ENCODE results near the gene MAN1C1. TPM values are rescaled to one million over a fixed set of nuclear protein-coding genes. Genes with fewer than 3 reads are reported as not detected.
A peak's percentile ranks its signal among the peaks of the same experiment; 100 is the strongest.

Gene MAN1C1
- total RNA-seq, 2 donors from 2014 or later = 22.8 to 34.4 TPM

DNA sequence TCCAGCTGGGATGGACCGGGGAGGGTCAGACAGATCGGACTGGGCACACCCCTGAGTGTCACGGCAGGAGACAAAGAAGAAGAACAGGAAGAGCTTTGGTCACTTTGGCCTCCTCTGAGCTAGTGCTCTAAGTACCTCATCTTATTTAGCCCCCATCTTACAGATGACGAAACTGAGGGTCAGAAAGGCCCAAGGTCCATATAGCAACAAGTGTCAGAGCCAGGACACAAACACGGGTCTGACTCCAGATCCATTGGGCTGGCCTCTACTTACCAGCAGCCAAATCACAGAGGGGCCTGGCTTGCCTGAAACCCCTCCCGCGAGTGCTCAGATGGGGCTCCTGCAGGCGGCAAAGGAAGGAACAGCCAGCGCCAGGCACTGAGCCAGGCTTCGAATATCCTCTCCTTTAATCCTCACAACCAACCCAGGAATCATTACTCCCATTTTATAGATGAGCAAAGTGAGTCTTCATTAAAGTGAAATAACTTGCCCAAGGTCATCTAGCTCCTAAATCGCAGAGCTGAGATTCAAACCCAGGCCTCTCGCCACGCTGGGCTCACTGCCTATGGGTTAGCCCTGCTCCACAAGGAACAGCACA lies 157.7 kb downstream of the MAN1C1 start:
- intact Hi-C loops (cut with DNase I) = no loop called here
- DNase-seq (ENCODE audit: low spot score) = no peak
- Histone ChIP-seq H3K4me1 (replicated peaks) (peaks cover 35% of the 10 kb centered on the region), H3K27ac (peak overlapping the region; percentile 9 to 14), H3K36me3 (no peaks in the 10 kb centered on the region), H3K4me3 (no peak overlapping the region), H3K27me3 (replicated peaks; ENCODE audit: insufficient read depth) (no peaks in the 10 kb centered on the region), H3K9me3 (no peaks in the 10 kb centered on the region)
- 59% methylated on average over 13 of the region's 13 CpGs for WGBS
- no peak for TF ChIP-seq POLR2AphosphoS5 (IDR thresholded peaks at IDR 0.05)
- TF ChIP-seq POLR2A (IDR thresholded peaks at IDR 0.05) = no peak
- TF ChIP-seq, protein P1, sequence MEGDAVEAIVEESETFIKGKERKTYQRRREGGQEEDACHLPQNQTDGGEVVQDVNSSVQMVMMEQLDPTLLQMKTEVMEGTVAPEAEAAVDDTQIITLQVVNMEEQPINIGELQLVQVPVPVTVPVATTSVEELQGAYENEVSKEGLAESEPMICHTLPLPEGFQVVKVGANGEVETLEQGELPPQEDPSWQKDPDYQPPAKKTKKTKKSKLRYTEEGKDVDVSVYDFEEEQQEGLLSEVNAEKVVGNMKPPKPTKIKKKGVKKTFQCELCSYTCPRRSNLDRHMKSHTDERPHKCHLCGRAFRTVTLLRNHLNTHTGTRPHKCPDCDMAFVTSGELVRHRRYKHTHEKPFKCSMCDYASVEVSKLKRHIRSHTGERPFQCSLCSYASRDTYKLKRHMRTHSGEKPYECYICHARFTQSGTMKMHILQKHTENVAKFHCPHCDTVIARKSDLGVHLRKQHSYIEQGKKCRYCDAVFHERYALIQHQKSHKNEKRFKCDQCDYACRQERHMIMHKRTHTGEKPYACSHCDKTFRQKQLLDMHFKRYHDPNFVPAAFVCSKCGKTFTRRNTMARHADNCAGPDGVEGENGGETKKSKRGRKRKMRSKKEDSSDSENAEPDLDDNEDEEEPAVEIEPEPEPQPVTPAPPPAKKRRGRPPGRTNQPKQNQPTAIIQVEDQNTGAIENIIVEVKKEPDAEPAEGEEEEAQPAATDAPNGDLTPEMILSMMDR (IDR thresholded peaks at IDR 0.05) = no peak

- no peaks in the 10 kb centered on the region for H3K27me3 ChIP-seq (replicated peaks; ENCODE audit: insufficient read depth)
- peak; percentile 15 for TF ChIP-seq POLR2AphosphoS5 (IDR thresholded peaks at IDR 0.05)
- TF ChIP-seq, protein P1 (IDR thresholded peaks at IDR 0.05) = no peak
- H3K4me3 ChIP-seq = no peak overlapping the region
- no peaks in the 10 kb centered on the region for H3K9me3 ChIP-seq
- H3K36me3 ChIP-seq = no peaks in the 10 kb centered on the region
- intact Hi-C loops (cut with DNase I) = no loop called here
- H3K4me1 ChIP-seq (replicated peaks) = peaks cover 35% of the 10 kb centered on the region
- no peak for DNase-seq (ENCODE audit: low spot score)
- peak overlapping the region in 1 of 2 donors; percentile 8 for H3K27ac ChIP-seq
- 44% methylated on average over 16 of the region's 16 CpGs for WGBS
Measured at GRCh38 chr1:25774921-25775771, 158.6 kb downstream of the MAN1C1 start.

- DNase-seq (ENCODE audit: low spot score) = peak; percentile 71
- Histone ChIP-seq H3K27ac (peak overlapping the region; percentile 23 to 60), H3K4me1 (replicated peaks) (peaks cover 13% of the 10 kb centered on the region), H3K9me3 (no peaks in the 10 kb centered on the region), H3K36me3 (no peaks in the 10 kb centered on the region), H3K27me3 (replicated peaks; ENCODE audit: insufficient read depth) (no peaks in the 10 kb centered on the region), H3K4me3 (no peak overlapping the region)
- TF ChIP-seq POLR2AphosphoS5 (IDR thresholded peaks at IDR 0.05) (peak; percentile 76), POLR2A (IDR thresholded peaks at IDR 0.05) (no peak)
- TF ChIP-seq, protein P1 (IDR thresholded peaks at IDR 0.05) = no peak
- intact Hi-C loops (cut with DNase I) = no loop called here
- WGBS = 44% methylated on average over 8 of the region's 8 CpGs
Measured at GRCh38 chr1:25779388-25779787, 162.8 kb downstream of the MAN1C1 start.

- peak overlapping the region; percentile 23 to 60 for H3K27ac ChIP-seq
- 86% methylated on average over 4 of the region's 4 CpGs for WGBS
Measured at GRCh38 chr1:25779894-25780293, 163.3 kb downstream of the MAN1C1 start.

More at GRCh38 chr1:25779894-25780293, 163.3 kb downstream of the MAN1C1 start:
- intact Hi-C loops (cut with DNase I) = no loop called here
- Histone ChIP-seq H3K27me3 (replicated peaks; ENCODE audit: insufficient read depth) (no peaks in the 10 kb centered on the region), H3K36me3 (no peaks in the 10 kb centered on the region), H3K4me1 (replicated peaks) (peaks cover 11% of the 10 kb centered on the region), H3K4me3 (no peak overlapping the region), H3K9me3 (no peaks in the 10 kb centered on the region)
- TF ChIP-seq POLR2A (IDR thresholded peaks at IDR 0.05) (no peak), POLR2AphosphoS5 (IDR thresholded peaks at IDR 0.05) (no peak)
- TF ChIP-seq, protein P1 (IDR thresholded peaks at IDR 0.05) = no peak
- no peak for DNase-seq (ENCODE audit: low spot score)
